LHCN-M2 (cell line): ENCODE results near the gene NPY1R. TPM values are rescaled to one million over a fixed set of nuclear protein-coding genes. Genes with fewer than 3 reads are reported as not detected.

Experiments used
- DNase-seq: peaks from one replicate; pipeline ENCODE4 v3.0.0-alpha.2; 2012; ENCODE audit warnings: low read depth
- polyA plus RNA-seq: library from polyadenylated mRNA; unstranded; fragments of >200 nt; gene quantifications from one replicate; pipeline ENCODE4 v1.2.1, GENCODE V29; 2012; ENCODE audit warnings: missing spikeins
- total RNA-seq: library from RNA; depleted of rRNA; stranded (reverse); fragments of >200 nt; gene quantifications from 2 replicates; pipeline ENCODE4 v1.2.3, GENCODE V29; 2014; rRNA removed

NPY1R gene
- total RNA-seq: not detected in 2 replicates
- polyA plus RNA-seq: not detected

DNA sequence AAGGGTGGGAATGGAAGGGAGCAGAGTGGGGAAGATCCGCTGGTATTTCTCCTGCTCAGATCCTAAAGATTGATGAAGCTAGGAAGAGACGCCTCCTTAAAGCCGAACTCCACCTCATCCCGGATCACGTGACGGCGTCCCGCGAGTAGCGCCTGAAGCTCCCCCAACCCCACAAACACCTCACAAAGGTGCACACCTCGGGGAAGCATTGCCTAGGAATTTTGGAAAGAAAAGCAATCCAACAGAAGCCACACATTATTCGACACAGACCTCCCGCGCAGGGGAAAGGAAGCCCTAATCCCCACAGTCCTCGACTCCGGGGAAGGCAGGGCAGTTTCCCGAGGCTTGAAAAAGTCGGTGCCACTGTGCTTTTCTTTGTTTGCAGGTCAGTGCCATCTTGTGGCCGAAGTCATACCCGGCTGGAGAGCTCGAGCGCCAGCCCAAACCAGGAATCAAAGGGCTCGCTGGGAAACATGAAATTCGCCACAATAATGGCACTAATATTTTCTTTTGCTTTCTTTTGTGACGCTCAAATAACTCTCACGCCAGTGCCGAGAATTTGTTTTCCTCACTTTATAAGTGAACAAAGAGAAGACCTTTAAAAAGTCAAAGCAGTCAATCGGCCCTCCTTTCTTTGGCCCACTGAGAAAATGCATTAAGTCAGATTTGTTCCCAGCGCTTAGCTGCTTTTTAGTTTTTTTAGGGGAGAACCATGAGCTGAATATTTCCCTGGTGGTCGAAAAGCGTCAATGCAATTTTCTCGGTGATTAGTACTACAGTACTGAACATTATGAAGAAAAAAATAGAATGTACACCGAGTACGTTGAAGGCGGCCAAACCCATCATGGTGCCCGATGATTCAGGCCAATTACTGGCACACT, at the start of gene NPY1R:
Gene NPY1R (minus strand): TSS at position 71 of the 881 bp plus-strand sequence. CDS start 6,042 bp downstream, outside the sequence.
- DNase-seq: peak; percentile 82

DNA sequence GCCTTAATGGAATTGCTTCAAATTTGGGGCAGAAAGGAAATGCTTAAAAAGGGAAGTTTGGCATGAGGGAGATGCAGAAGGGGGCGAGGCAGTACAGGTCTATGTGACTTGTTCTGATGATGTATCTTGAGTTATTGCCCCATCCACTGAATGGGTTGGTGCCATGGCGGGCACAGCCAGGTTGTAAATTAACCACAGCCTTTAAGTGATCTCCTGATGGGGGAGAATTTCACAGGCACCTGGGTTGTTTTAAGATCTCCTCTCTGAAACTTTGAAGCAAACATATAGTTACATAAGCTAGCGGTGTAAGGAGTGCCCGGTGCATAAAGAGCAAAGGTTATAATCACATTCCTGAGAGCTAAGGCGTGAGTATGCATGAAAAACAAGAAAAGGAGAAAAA, 48.3 kb upstream of the NPY1R start:
- no peak for DNase-seq

DNA sequence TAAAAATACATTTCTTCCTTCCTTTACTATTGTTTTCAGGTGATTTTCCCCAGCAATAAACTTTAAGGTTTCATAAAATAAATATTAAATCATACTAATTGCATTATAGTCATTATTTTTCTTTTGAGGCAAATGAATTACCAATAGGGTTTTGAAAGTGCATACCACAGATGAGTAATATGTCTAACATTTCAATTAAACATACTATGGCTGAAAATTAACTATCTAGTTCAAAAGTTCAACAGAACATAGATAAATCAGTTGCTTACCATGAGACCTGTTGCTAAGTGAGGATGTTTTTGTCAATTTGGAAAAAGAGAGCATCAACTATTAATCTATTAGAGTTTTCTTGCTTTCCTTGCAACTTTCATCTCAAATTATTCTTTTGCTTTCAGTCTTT, 46.3 kb upstream of the NPY1R start:
- DNase-seq: no peak

DNA sequence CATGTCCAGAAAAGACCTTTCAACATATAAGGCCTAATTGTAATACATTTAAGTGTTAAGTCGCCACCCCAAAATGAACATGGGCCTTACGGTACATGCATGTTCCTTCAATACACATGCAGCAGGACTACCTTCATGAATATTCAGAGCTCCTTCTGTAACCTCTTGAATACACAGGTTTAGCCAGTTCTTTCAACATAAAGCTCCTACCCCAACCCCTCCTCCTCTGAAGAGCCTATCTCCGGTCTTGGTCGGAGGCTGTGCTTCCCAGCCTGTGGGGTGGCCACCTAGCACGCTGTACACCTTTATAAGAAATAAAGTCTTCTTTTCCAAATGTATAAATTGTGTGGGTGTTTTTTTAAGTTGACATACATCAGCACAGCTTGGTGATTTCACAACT, 39.6 kb upstream of the NPY1R start:
- DNase-seq: no peak

GRCh38 chr4:163367651-163368050, 35.3 kb upstream of the NPY1R start:
- no peak for DNase-seq

- DNase-seq: no peak
Observed at GRCh38 chr4:163356104-163356503, 23.7 kb upstream of the NPY1R start.

DNA sequence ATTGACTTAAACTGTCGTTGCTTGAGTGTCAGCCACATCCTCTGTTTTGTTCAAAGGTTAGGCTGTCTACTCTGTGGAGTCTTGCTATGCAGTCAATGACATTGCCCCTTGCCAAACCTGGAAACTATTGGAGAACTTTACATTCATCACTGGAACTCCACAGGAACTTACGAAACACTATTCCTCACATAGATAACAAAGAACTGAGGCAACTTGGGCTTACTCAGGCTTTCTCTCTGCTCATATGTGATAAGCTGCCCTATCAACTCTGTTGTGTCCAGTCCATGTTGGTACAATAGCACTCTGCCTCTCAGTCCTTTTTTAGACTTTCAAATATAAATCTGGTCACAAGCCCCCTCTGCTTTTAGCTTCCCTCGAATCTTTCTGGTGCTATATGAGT, 20.7 kb upstream of the NPY1R start:
- DNase-seq: no peak

GRCh38 chr4:163350672-163351071, 18.3 kb upstream of the NPY1R start:
- DNase-seq: no peak

- DNase-seq: no peak
Observed at GRCh38 chr4:163344147-163345125, 12.0 kb upstream of the NPY1R start.

DNA sequence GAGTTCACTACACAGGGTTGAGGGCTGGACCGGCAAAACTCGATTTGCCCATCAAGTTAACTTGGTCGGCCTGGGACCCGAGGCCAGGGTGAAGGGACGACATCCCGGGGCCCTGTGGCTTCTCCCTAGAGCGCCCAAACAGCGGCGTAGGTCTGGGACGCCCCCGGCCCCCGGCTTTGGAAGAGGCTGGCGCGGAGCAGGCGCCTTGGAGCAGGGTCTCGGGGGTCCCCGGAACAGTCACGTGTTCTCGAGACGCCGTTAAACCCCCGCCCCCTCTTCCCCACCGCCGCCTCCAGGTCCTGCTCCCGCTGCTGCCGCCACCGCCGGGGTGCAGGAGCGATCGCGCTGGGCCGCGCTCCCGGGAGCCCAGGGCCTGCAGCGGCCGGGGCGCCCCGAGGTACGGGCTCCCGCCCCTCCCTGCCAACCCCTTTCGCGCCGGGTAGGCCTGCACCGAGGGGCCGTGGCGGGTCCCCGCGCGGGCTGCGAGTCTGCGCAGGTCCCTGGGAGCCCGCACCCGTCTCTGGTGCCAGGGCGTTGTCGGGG, 11.3 kb upstream of the NPY1R start, which contains the start of gene NPY5R:
Gene NPY5R (plus strand): TSS at position 289 of the 543 bp plus-strand sequence. CDS start 6,382 bp downstream, outside the sequence.
- DNase-seq: no peak

GRCh38 chr4:163335384-163335783, 3.0 kb upstream of the NPY1R start:
- DNase-seq: no peak

- no peak for DNase-seq
Observed at GRCh38 chr4:163331629-163332376, 593 bp downstream of the NPY1R start.

- no peak for DNase-seq
Observed at GRCh38 chr4:163330916-163331628, 1.3 kb downstream of the NPY1R start.

- DNase-seq: no peak
Observed at GRCh38 chr4:163317110-163317509, 15.3 kb downstream of the NPY1R start.

- no peak for DNase-seq
Observed at GRCh38 chr4:163309466-163309865, 22.9 kb downstream of the NPY1R start.

- DNase-seq: no peak
Observed at GRCh38 chr4:163303069-163303468, 29.3 kb downstream of the NPY1R start.

DNA sequence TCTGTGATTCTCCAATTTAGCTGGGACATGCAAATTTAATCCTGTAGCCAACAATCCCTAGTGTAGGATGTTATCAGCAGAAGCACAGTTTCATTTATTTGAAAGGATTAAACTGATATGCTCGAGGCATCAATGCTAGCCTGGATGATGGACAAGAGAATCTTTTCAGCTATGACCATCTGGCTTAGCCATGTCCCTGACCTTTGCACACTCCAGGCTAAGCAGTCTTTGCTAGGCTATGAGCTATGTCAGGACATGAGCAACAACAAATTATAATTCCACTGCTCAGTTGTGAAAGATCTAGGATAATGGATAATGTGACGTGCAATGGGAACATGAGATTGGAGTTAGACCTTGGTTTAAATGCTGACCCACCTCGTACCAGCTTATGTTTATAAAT, 32.0 kb downstream of the NPY1R start:
- DNase-seq: no peak

DNA sequence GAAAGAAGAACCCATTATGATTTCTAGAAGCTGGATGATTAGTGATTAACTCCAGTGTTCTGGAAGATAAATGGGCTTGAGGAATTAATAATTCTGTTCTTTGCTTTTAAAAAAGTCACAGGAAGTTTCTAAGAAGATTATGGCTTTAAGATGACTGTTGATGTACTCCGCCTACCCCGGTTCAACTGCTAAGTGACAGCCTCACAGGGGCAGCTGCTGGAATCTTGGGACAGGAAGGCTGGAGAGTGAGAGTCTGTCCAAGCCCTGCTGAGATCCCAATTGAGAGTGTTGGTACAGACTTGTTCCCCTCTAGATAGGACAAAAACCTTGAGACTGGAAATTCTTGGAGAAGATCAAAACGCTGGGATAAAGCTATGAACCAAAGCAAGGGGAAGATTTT, 37.3 kb downstream of the NPY1R start:
- DNase-seq: no peak

GRCh38 chr4:163284304-163284703, 48.1 kb downstream of the NPY1R start:
- DNase-seq: no peak
